Naive thymus-derived CD4-positive, alpha-beta T cell (primary cell): ENCODE data around the gene FBXO34. TPM values are rescaled to one million over a fixed set of nuclear protein-coding genes. Genes with fewer than 3 reads are reported as not detected.

Experiments
- ATAC-seq: fragments of 150-1000 bp; cut with Tn5 transposase; 2 replicates; pipeline ENCODE4 v1.10.0; 2021; ENCODE audit warnings: mild to moderate bottlenecking, moderate library complexity
- CTCF ChIA-PET: fragments of 350-600 bp; sonication (Branson Sonifier 250); formaldehyde crosslinking; loops from one replicate; lab custom pipeline; 2021; ENCODE audit warnings: antibody characterized with exemption; lab: Charles Lee
- POLR2A ChIA-PET: fragments of 350-600 bp; sonication (Branson Sonifier 250); formaldehyde crosslinking; loops from one replicate; lab custom pipeline; 2021; ENCODE audit warnings: antibody characterized with exemption, inconsistent platforms; lab: Charles Lee
- DNase-seq, 9 donors: peaks; one replicate each; pipeline versions ENCODE4 v3.0.0 to v3.0.0-alpha.2; 2020 to 2022; ENCODE audit warnings: mixed read lengths in 1 of 9
- H3K27ac ChIP-seq: one replicate; pipeline ENCODE4 v1.7.0; 2013; ENCODE audit warnings: mild to moderate bottlenecking, low read depth, low read length, moderate library complexity
- H3K27me3 ChIP-seq, 2 donors: one replicate each; pipeline ENCODE4 v1.7.0; 2013; ENCODE audit warnings: low read length in 2 of 2, mild to moderate bottlenecking in 2 of 2, moderate library complexity in 2 of 2; ENCODE audit not compliant: control insufficient read depth in 2 of 2, insufficient read depth in 2 of 2
- H3K36me3 ChIP-seq, 3 experiments: 1 replicate in 2 of 3; 2 replicates in 1 of 3; pipeline ENCODE4 v1.7.0; 2013; ENCODE audit warnings: low read length in 3 of 3, mild to moderate bottlenecking in 3 of 3, moderate library complexity in 1 of 3; ENCODE audit not compliant: insufficient read depth in 3 of 3, control insufficient read depth in 2 of 3
- H3K4me1 ChIP-seq, 2 donors: one replicate each; pipeline ENCODE4 v1.7.0; 2013; ENCODE audit warnings: low read length in 2 of 2, mild to moderate bottlenecking in 2 of 2, moderate library complexity in 1 of 2; ENCODE audit not compliant: control insufficient read depth in 2 of 2, insufficient read depth in 2 of 2
- H3K4me3 ChIP-seq: 2 replicates; pipeline ENCODE4 v1.7.0; 2013; ENCODE audit warnings: mild to moderate bottlenecking, low read length
- H3K9me3 ChIP-seq, 3 experiments: 1 replicate in 2 of 3; 2 replicates in 1 of 3; pipeline ENCODE4 v1.7.0; 2013; ENCODE audit warnings: low read length in 3 of 3; ENCODE audit not compliant: control insufficient read depth in 2 of 3
- H3K27ac Mint-ChIP-seq, 9 donors: one replicate each; pipeline ENCODE4 v1.8.0; 2020 to 2022; ENCODE audit warnings: mixed read lengths in 9 of 9, mild to moderate bottlenecking in 8 of 9, moderate library complexity in 5 of 9, inconsistent platforms in 2 of 9
- H3K27me3 Mint-ChIP-seq, 5 donors: one replicate each; pipeline ENCODE4 v1.8.0; 2021 to 2022; ENCODE audit warnings: mixed read lengths in 5 of 5, mild to moderate bottlenecking in 1 of 5
- H3K36me3 Mint-ChIP-seq, 5 donors: one replicate each; pipeline ENCODE4 v1.8.0; 2020 to 2022; ENCODE audit warnings: mixed read lengths in 5 of 5, mild to moderate bottlenecking in 3 of 5, inconsistent platforms in 1 of 5
- H3K4me1 Mint-ChIP-seq, 7 donors: one replicate each; pipeline ENCODE4 v1.8.0; 2020 to 2022; ENCODE audit warnings: mixed read lengths in 7 of 7, mild to moderate bottlenecking in 3 of 7, inconsistent platforms in 1 of 7
- H3K4me3 Mint-ChIP-seq, 10 donors: one replicate each; pipeline ENCODE4 v1.8.0; 2020 to 2022; ENCODE audit warnings: mild to moderate bottlenecking in 10 of 10, mixed read lengths in 10 of 10, moderate library complexity in 6 of 10, inconsistent platforms in 2 of 10
- H3K9me3 Mint-ChIP-seq, 11 donors: one replicate each; pipeline ENCODE4 v1.8.0; 2020 to 2022; ENCODE audit warnings: mixed read lengths in 11 of 11, mild to moderate bottlenecking in 4 of 11, inconsistent platforms in 1 of 11, moderate library complexity in 1 of 11
- intact Hi-C, 2 donors: fragments of 100-400 bp; cut with micrococcal nuclease; formaldehyde crosslinking; loops; one replicate each; pipeline ENCODE4 v1.15.1; 2023
- polyA plus RNA-seq, 2 donors: library from polyadenylated mRNA; unstranded; fragments of 300-500 nt; fragmentation: Illumina TruSeq; gene quantifications; one replicate each; pipeline ENCODE4 v1.2.3, GENCODE V29; 2021
- total RNA-seq, 6 experiments: library from RNA in 5 of 6; stranded (reverse) in 5 of 6; gene quantifications; 1 replicate in 5 of 6; 2 replicates in 1 of 6; pipeline ENCODE4 v1.2.3 and lab custom pipeline; 2021 to 2026

FBXO34 gene
- total and polyA plus RNA-seq, 7 experiments from 2014 or later: 22.0 to 42.1 (median 25.8) TPM

- Histone ChIP-seq H3K9me3 (no peaks in the 10 kb centered on the region), H3K4me1 (peaks cover 0 to 9% of the 10 kb centered on the region in 2 donors), H3K27me3 (no peaks in the 10 kb centered on the region), H3K4me3 (peak overlapping the region; percentile 12), H3K36me3 (peaks cover 0 to 23% (median 0%) of the 10 kb centered on the region in 3 experiments), H3K27ac (peak overlapping the region; percentile 66)
- intact Hi-C loops: loop anchor here (1.0 to 10.0 kb wide), 15 partner anchors 17 to 790 kb away; partner anchors contain the start of genes FBXO34 (in 2 of the 2), DLGAP5 (in 1 of the 2), MAPK1IP1L (in 1 of the 2) and SAMD4A (in 1 of the 2)
- CTCF ChIA-PET: interaction anchor here (0.5 to 6.1 kb wide), 30 partner anchors 8 to 263 kb away, joined by 3 to 77 read pairs (median 4); partner anchors contain the start of gene FBXO34
- peak; percentile 25 to 79 (median 73) for DNase-seq
- Mint-ChIP-seq H3K4me3 (peak overlapping the region in 9 of 10 donors; percentile 48 to 85 (median 72)), H3K36me3 (peaks cover 0 to 16% (median 7%) of the 10 kb centered on the region in 5 donors), H3K27ac (peak overlapping the region; percentile 72 to 96 (median 95)), H3K27me3 (no peaks in the 10 kb centered on the region), H3K9me3 (no peaks in the 10 kb centered on the region), H3K4me1 (peaks cover 6 to 29% (median 21%) of the 10 kb centered on the region in 7 donors)
- POLR2A ChIA-PET: interaction anchor here (0.6 to 3.6 kb wide), 10 partner anchors 11 to 303 kb away, joined by 3 to 28 read pairs (median 4); partner anchors contain the start of genes FBXO34 and MAPK1IP1L
- ATAC-seq: peak; percentile 95
Observed at GRCh38 chr14:55354500-55354899, 83.3 kb downstream of the FBXO34 start.

DNA sequence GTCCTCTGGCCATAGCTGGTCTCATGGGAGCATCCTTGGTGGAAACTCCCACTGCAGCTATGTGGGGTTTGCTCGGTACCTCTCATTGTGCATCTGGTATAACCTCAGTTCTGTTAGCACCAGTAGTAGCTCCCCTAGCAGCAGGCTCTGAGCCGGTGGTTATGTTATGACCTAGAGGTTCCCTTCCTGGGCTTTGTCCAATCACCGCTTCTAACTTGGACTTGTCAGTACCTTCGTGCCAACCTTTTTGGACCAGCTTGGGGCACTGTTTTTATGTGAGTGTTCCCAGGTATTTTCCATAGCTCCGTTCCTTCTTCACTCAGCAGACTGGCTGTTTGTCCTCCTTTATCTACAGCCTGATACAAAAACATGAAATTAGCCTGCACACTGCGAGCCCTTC is 84.7 kb downstream of the FBXO34 start:
- Histone ChIP-seq H3K27ac (no peak overlapping the region), H3K4me1 (peaks cover 0 to 9% of the 10 kb centered on the region in 2 donors), H3K27me3 (no peaks in the 10 kb centered on the region), H3K4me3 (no peak overlapping the region), H3K36me3 (peaks cover 0 to 15% (median 0%) of the 10 kb centered on the region in 3 experiments), H3K9me3 (no peaks in the 10 kb centered on the region)
- Mint-ChIP-seq H3K4me3 (no peak overlapping the region), H3K9me3 (no peaks in the 10 kb centered on the region), H3K27ac (no peak overlapping the region), H3K36me3 (peaks cover 0 to 13% (median 0%) of the 10 kb centered on the region in 5 donors), H3K4me1 (peaks cover 4 to 26% (median 18%) of the 10 kb centered on the region in 7 donors), H3K27me3 (no peaks in the 10 kb centered on the region)
- intact Hi-C loops: loop anchor here (2.0 to 10.0 kb wide), 5 partner anchors 57 to 791 kb away; partner anchors contain the start of genes MAPK1IP1L (in 1 of the 2), SAMD4A (in 1 of the 2), SOCS4 (in 1 of the 2) and WDHD1 (in 1 of the 2)
- DNase-seq: no peak
- ChIA-PET POLR2A (interaction anchor here (0.6 to 3.6 kb wide), 5 partner anchors 10 to 274 kb away, joined by 3 to 28 read pairs (median 3); partner anchors contain the start of gene FBXO34), CTCF (interaction anchor here (0.8 to 6.1 kb wide), 8 partner anchors 16 to 110 kb away, joined by 3 to 77 read pairs (median 11); partner anchors contain the start of gene FBXO34)
- ATAC-seq: no peak

DNA sequence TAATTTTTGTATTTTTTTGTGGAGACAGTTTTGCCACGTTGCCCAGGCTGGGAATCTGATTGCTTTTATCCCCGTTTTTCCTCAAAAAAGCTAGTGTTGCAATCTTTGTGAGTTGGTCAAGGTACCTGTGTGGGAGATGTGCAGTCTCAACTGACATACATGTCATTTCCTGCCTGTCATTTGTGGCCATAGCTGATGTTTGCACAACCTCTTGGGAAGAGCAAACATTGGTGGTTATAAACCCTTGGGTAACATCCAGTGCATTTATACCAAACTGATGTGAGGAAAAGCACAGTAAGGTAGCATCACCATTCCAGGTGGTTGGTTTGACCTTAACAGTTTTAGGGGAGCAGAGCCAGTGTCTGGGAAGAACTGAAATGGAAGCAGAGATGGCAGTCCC is 85.7 kb downstream of the FBXO34 start:
- Mint-ChIP-seq H3K4me3 (no peak overlapping the region), H3K27me3 (no peaks in the 10 kb centered on the region), H3K36me3 (peaks cover 0 to 8% (median under 1%) of the 10 kb centered on the region in 5 donors), H3K9me3 (no peaks in the 10 kb centered on the region), H3K4me1 (peaks cover 4 to 33% (median 28%) of the 10 kb centered on the region in 7 donors), H3K27ac (no peak overlapping the region)
- Histone ChIP-seq H3K4me3 (no peak overlapping the region), H3K4me1 (peaks cover 0 to 9% of the 10 kb centered on the region in 2 donors), H3K36me3 (peaks cover 0 to 5% (median 0%) of the 10 kb centered on the region in 3 experiments), H3K27me3 (no peaks in the 10 kb centered on the region), H3K9me3 (no peaks in the 10 kb centered on the region), H3K27ac (no peak overlapping the region)
- ATAC-seq: no peak
- ChIA-PET POLR2A (interaction anchor here (3.6 kb wide), 1 partner anchor 85 kb away, joined by 28 read pairs; the partner anchor contains the start of gene FBXO34), CTCF (interaction anchor here (0.6 to 6.1 kb wide), 7 partner anchors 19 to 146 kb away, joined by 3 to 77 read pairs (median 4); partner anchors contain the start of gene FBXO34)
- no peak for DNase-seq
- intact Hi-C loops: loop anchor here in 1 of 2 donors (10.0 kb wide), 3 partner anchors 302 to 792 kb away; partner anchors contain the start of genes MAPK1IP1L, SAMD4A, SOCS4 and WDHD1

GRCh38 chr14:55359307-55359706 is 88.1 kb downstream of the FBXO34 start:
- DNase-seq: no peak
- CTCF ChIA-PET: interaction anchor here (0.6 to 2.7 kb wide), 2 partner anchors 89 to 101 kb away, joined by 3 to 9 read pairs; partner anchors contain the start of gene FBXO34
- no peak overlapping the region for H3K27ac Mint-ChIP-seq

GRCh38 chr14:55361190-55361589 is 90.0 kb downstream of the FBXO34 start:
- intact Hi-C loops: no loop called here
- DNase-seq (no peak), ATAC-seq (no peak)
- H3K9me3 ChIP-seq: no peaks in the 10 kb centered on the region
- Mint-ChIP-seq H3K36me3 (peaks cover 0 to 24% (median 15%) of the 10 kb centered on the region in 5 donors), H3K9me3 (peaks cover 0 to 2% (median 0%) of the 10 kb centered on the region in 11 donors), H3K27ac (peak overlapping the region in 6 of 9 donors; percentile 17 to 67 (median 44)), H3K4me3 (no peak overlapping the region), H3K4me1 (peaks cover 0 to 15% (median 12%) of the 10 kb centered on the region in 7 donors), H3K27me3 (no peaks in the 10 kb centered on the region)
- CTCF ChIA-PET: interaction anchor here (0.8 to 1.5 kb wide), 2 partner anchors 52 to 90 kb away, joined by 3 read pairs; partner anchors contain the start of gene FBXO34
- no peaks in the 10 kb centered on the region for H3K27me3 ChIP-seq
- no peak overlapping the region for H3K27ac ChIP-seq
- no peaks in the 10 kb centered on the region for H3K4me1 ChIP-seq
- POLR2A ChIA-PET: interaction anchor here (0.7 kb wide), 1 partner anchor 103 kb away, joined by 9 read pairs; no protein-coding TSS in a partner anchor
- no peak overlapping the region for H3K4me3 ChIP-seq
- peaks cover 0 to 9% (median 0%) of the 10 kb centered on the region in 3 experiments for H3K36me3 ChIP-seq

More at GRCh38 chr14:55359307-55359706, 88.1 kb downstream of the FBXO34 start:
- Mint-ChIP-seq H3K27me3 (no peaks in the 10 kb centered on the region), H3K9me3 (peaks cover 0 to 2% (median 0%) of the 10 kb centered on the region in 11 donors), H3K36me3 (peaks cover 0 to 16% (median 8%) of the 10 kb centered on the region in 5 donors), H3K4me1 (peaks cover 0 to 23% (median 19%) of the 10 kb centered on the region in 7 donors), H3K4me3 (no peak overlapping the region)
- H3K27me3 ChIP-seq: no peaks in the 10 kb centered on the region
- intact Hi-C loops: loop anchor here in 1 of 2 donors (10.0 kb wide), 3 partner anchors 305 to 795 kb away; partner anchors contain the start of genes MAPK1IP1L, SAMD4A, SOCS4 and WDHD1
- peaks cover 0 to 2% of the 10 kb centered on the region in 2 donors for H3K4me1 ChIP-seq
- POLR2A ChIA-PET: interaction anchor here (0.9 to 1.7 kb wide), 2 partner anchors 9 to 88 kb away, joined by 5 read pairs; partner anchors contain the start of gene FBXO34
- no peaks in the 10 kb centered on the region for H3K36me3 ChIP-seq
- no peak for ATAC-seq
- H3K9me3 ChIP-seq: no peaks in the 10 kb centered on the region
- no peak overlapping the region for H3K27ac ChIP-seq
- no peak overlapping the region for H3K4me3 ChIP-seq

- Histone ChIP-seq H3K9me3 (no peaks in the 10 kb centered on the region), H3K4me1 (no peaks in the 10 kb centered on the region), H3K27me3 (no peaks in the 10 kb centered on the region), H3K4me3 (no peak overlapping the region), H3K27ac (no peak overlapping the region), H3K36me3 (peaks cover 0 to 41% (median 6%) of the 10 kb centered on the region in 3 experiments)
- ATAC-seq (no peak), DNase-seq (no peak)
- peak overlapping the region in 1 of 9 donors; percentile 5 for H3K27ac Mint-ChIP-seq
- intact Hi-C loops: no loop called here
- no peaks in the 10 kb centered on the region for H3K27me3 Mint-ChIP-seq
- ChIA-PET CTCF (no interaction called here), POLR2A (no interaction called here)
- H3K4me3 Mint-ChIP-seq: no peak overlapping the region
- peaks cover 0 to 2% (median 0%) of the 10 kb centered on the region in 11 donors for H3K9me3 Mint-ChIP-seq
- peaks cover 0 to 11% (median 8%) of the 10 kb centered on the region in 7 donors for H3K4me1 Mint-ChIP-seq
- peaks cover 10 to 66% (median 35%) of the 10 kb centered on the region in 5 donors for H3K36me3 Mint-ChIP-seq
Observed at GRCh38 chr14:55366271-55366670, 95.0 kb downstream of the FBXO34 start.
